HuH-7 (cell line): ENCODE data around the gene COMP.

Source experiments
- DNase-seq: peaks from one replicate; pipeline ENCODE4 v3.0.0; 2011; ENCODE audit warnings: low spot score

COMP gene

DNA sequence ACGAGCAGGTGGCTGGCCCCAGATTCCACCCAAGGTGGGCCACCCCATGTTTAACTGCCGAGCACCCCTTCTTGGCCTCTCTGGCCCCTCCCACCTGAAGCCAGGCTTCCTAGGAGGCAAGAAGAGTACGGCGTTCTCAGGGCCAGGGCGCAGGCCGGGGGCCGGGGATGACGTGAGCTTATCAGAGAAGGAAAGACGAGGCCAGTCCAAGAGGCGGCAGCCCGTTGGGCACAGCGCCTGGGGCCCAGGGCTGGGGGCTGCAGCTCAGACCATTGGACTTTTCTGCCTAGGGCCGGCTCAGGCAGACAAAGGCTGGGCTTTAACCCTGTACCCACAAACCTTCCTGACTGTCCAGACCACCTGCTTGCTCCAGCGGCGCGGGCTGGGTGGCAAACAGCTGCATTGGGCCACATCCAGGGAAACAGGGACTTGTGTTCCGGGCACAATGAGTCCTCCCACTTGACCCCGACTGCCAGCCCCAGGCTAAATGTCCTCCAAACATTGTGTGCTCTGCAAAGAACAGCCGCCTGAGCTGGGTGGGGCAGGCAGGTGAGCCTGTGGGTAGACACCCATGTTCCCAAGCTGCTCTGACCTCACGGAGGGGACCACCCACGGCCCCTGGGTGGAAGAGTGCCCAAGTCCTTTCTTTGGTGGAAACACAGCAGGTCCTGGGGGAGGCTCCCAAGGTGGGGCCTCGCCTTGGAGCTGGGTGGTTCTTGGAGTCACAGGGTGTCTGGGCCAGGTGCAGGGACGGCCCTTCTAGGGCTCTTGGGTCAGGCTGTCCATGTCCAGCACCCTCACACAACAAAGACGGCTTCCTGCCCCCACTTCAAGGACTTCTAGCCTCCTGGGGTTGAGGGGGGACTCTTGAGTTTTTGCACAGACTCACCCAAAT is 21.9 kb downstream of the COMP start:
- no peak for DNase-seq

DNA sequence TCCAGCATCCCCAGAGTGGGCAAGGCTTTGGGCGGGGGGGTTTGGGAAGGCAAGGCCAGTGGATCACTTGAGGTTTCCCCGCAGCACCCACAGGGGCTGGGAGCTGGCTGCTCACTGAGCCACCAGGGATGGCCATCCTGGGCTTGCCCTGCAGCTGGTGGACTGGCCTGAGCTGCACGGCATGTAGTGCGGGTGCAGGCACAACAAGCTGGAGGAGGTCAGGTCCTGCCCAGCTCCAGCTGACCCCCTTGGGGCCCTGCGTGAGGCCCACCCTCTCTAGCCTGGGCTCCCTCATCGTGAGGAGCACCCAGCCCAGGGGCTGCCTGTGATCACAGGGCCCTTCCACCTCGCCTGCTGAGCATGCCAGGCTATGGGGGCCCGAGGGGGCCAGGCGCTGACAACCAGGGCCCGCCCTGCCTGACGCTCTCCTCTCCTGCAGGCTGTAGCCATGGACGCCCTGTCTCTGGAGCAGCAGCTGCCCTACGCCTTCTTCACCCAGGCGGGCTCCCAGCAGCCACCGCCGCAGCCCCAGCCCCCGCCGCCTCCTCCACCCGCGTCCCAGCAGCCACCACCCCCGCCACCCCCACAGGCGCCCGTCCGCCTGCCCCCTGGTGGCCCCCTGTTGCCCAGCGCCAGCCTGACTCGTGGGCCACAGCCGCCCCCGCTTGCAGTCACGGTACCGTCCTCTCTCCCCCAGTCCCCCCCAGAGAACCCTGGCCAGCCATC is 22.9 kb downstream of the COMP start:
- DNase-seq, result no peak

DNA sequence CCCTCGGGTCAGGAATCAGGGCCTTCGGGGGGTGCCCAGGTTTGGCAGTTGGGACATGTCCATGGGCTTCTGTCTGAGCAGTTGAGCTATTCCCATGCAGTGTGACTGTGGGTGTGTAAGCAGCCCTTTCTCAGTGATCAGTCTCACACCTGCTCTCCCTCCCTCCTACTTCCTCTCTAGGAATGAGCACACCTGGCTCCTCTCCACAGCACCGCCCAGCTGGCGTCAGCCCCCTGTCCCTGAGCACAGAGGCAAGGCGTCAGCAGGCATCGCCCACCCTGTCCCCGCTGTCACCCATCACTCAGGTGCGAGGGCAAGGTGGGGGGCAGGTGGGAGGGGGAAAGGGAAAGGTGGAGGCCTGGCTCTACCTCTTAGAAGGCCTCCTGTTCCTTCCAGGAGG is 25.9 kb downstream of the COMP start:
- DNase-seq, result no peak

DNA sequence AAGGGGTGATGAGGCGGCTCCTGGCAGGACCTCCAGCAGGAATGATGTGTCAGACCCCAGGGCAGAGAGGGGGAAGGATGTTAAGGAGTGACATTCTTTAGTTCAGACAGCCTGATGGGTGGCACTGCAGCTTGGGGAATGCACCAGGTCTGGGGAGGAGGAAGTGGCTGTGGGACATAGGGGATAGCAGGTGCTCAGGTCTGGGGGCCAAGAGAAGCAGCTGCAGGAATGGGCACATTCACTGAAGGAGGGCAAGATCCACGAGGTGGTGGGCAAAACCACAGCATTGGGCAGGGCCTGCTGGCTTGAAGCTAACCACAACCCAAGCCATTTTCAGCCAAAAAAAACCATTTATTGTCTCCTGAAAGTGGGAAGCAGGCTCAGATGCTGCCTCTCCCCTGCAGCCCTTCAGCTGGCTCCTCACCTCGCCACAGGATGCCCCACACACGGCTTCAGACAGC is 26.5 kb downstream of the COMP start:
- no peak for DNase-seq

DNA sequence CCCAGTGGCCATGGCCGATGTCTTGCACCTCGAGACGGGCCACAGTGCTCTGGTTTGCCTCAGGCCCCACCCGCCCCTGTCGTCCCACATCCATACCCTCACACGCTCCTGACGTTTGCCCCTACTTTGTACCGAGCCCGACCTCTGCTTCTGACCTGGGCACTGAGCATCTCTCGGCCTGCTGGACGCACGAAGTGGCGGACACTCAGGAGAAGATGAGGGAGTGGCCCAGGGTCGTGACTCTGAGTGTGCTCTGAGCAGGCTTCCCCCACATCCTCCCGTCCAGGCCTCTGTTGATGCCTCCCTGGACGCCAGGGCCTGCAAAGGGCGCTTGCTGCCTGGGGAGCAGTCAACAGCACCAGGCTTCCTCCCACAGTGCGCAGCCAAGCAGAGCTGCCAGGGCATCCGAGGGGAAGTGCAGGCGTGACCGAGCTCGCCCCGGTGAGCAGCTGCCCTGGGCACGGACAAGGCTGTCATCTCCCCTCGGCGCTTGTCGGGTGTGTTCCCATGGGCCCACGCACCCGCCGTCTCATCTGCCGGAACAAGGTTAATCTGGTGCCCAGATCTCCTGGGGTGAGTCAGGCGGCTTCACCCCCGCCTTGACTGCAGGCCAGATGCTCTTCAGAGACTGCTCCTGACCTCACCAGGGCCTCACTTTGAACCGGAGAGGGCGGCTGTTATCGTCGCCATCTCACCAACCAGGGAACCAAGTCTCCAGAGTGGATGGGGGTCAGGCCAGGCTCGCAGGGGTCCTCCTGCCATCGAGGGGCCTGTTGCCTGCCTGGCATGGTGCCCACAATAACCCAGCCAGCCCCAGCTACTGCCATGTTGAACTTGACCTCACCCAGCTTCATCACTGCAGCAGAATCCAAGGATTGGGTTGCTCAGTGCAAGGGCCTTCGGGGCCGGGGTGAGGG is 27.2 kb downstream of the COMP start:
- DNase-seq, result no peak

DNA sequence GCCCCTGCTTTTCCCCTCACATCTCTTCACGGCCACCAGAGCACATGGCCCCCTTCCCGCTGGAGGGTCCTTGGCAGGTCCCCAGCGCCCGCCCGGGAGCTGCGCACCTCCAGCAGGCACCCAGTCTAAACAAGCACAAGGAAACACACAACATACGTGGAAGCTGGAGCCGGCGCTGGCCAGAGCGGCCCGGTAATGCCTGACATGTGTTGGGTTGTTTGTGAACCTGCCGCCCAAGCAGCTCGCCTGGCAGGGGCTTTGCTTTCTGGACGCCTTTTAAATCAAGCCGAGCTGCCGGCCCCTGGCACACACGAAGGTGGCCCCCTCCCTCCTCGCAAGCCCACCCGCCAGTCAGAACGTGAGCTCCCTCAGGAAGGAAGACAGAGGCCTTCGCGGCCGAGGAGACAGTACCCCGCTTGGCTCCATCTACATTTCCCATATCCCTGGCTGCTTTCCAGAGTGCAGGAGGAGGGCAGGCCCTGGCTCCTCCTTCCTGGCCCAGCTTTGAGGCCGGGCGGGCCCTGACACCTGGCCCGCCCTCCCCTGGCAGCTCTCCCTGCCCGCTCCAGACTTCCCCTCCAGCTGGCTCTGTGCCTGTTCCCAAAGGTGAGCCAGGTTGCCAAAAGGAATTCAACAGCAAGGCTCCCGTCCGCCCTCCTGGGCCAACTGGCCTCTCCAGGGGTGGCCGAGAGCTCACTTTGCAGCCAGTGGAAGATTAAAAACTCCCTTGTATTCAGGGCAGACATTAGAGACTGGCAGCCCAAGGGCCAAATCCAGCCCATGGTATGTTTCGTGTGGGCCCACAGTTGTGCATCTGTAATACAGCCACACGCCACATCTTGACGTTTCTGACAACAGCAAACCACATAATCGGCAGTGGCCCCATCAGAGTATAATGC is 28.7 kb downstream of the COMP start:
- DNase-seq, result no peak

DNA sequence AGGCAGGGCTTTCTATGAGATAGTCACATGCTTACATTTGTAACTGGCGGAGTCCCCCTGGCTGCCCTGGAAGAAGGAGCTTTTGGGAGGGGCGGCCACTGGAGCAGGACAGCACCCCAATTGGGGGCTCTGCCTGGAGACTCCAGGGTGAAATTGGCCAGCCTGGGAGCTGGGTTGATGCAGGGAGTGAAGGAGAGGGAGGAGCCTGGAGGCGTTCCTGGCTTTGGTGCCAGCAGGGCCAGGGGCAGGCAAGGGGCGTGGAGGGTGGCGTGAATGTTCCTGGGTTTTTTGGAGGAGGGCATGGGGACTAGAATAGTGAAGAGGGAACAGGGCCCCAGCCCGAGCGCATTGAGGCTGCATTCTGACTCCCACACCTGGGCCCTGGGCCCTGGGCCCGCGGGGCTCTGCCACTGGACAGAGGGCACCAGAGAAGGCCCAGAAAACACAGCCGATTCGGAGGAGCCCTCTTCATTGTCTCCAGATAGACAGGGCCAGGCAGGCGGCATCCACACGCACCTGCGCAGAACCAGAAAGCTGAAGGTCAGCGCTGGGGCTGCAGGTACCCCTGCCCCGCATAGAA is 29.5 kb downstream of the COMP start:
- no peak for DNase-seq

DNA sequence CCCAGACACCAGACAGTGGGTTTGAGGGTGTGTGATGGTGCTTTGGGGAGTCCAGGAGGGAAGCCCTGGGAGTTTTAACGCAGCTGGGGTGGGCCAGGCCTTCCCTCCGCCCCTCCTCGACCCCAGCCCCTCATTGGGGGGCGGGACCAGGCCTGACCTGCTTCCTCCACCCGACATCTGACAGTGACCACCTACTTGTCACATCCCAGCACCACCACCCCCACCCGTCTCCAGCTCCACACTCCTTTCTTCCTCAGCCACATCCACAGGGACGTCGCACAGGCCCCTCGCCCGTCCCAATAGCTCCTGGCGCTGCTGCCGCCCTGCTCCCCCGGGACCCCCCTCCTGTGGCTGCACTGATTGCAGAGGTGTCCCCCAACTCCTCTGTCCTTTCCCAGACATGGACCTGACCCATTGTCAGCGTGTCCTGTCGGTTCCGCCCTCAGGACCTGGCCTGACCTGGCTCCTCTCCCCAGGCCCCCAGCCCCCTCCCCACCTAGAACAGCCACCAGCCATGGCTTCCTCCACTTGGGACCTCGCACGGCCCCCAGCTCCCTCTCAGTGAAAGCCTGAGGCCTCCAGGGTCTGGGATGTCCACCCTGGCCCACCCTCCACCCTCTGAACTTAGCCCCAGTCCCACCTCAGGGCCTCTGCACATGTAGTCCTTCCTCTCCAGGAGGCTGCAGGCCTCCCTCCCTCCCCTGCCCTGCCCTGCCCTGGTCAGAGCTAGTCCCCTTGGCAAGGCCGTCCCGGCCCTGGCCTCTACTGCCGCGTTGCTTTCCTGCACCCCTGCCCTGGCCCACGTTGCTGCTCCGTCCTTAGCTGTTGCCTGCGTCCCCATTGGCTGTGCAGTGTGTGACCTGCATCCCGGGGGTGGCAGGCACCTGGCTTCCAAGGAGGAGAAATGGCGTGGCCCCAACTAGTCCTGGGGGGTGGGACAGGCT is 30.4 kb downstream of the COMP start:
- no peak for DNase-seq

DNA sequence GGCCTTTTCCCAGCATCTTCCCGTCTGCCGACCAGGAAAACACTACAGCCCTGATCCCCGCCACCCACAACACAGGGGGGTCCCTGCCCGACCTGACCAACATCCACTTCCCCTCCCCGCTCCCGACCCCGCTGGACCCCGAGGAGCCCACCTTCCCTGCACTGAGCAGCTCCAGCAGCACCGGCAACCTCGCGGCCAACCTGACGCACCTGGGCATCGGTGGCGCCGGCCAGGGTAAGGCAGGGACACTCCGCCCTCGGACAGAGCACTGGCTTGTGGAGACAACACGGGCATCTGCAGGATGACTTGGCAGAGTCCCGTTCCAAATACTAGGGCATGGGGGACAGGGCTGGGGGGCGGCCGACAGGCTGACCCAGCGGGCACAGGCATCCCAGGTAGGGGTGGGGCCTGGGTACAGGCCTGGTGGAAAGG is 31.1 kb downstream of the COMP start:
- no peak for DNase-seq

DNA sequence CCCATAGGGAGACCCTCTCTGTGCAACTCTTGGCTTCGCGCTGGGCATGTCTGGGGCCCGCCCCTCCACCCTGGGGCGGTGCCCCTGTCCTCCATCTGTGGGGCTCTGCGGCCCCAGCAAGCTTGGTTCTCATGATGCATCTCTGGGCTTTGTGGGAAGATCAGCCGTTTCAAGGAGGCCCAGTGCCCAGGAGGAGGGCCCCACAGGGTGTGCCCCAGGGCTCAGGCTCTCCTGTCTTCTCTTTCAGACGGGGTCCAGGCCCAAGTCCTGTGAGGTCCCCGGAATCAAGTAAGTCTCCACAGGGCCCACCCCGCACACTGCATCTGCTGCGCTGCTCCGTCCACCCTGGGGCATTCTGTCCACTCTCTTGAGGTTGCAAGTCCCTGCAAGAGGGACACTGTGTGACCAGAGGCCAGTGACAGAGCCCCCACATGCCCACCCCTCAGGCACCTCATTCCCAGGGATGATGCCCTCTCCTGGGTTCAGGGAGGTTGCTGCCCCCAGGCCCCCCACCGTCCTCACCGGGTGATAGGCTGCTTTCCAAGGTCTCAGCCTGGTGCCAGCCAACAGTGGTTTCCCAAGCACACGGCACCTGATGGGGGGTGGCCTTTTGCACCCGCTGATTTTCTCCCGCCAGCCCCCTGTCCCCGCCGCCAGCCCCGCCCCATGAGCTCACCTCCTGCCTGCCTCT is 31.7 kb downstream of the COMP start:
- no peak for DNase-seq

DNA sequence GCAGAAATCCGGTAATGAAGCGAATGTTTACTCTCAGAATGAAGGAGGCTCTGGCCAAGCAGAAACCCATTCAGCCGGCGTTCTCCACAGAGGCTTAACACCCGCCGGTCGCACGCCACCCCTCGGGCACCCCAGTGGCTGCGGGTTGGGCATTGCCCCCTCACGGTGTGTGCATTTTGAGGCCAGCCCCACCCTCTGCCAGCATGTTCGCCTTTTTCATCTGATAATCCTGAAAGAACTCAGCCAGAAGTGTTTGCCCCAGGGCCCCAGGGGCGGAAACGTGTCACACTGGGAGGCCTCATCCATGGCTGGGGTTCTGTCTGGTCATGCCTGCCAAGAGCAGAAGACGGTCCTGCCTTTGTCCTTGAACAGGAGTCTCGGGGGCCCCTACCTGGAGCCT is 34.2 kb downstream of the COMP start:
- no peak for DNase-seq

DNA sequence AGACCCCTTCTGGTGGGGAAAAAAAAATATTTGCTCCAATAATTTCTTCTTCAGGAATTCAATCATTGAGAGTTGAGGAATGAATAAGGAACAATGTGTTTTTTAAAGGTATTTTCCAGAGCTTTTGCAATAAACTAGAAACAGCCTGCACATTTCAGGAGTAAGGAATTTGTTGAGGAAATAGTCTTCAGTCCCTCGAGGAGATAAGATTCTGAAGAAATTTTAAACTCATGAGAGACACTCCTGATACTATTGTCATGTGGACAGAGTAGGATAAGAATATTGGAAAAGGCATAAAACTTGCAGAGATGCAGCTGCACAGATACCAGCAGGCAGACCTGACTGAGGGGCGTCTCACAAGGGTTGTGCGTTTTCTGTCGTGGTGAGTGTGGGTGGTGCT is 36.6 kb downstream of the COMP start:
- no peak for DNase-seq

DNA sequence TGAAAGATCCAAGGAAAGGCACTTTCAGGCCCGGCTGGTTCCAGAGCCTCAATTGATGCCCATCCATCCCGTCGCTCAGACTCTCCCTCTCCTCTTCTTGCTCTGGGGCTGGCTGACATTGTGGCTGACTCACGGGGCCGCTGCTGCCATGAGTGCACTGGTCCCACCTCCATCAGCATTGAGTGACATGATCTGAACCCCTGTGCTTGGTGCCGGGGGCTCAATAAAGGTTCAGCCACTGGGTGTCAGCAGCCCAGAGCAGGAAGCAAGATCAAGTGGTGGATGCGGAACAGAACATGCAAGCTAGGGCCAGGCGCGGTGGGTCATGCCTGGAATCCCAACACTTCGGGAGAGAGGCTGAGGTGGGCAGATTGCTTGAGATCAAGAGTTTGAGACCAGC is 39.5 kb downstream of the COMP start:
- no peak for DNase-seq

DNA sequence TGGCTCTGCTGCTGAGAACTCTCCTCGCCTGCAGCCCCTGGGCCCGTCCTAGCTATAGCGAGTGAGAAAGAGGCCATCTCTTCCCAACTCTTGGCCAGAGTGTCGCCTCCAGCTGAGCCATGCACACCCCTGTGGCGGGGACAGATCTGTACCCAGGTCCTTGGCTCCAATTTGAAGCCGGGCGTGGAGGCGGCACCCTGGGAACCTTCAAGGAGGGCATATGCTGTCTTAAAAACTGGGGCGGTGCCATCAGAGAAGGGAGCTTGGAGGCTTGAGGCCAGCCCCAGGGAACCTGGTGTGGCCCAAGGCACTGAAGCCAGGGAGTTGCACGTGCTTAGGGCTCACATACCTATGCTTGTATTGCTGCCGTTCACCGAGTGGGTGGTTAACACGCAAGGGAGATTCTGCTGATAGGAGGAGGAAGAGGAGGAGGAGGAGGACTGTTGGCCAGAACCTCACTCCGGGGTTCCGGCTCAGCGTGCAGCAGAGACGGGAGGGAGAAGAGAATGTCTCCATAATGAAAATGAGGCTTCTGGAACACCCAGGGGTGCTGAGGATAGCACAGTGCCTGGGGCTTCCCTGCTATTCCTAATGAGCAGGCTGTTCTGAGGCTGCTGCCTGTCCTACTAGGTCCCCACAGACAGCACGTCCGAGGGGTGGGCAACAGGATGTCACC is 40.7 kb downstream of the COMP start:
- no peak for DNase-seq

DNA sequence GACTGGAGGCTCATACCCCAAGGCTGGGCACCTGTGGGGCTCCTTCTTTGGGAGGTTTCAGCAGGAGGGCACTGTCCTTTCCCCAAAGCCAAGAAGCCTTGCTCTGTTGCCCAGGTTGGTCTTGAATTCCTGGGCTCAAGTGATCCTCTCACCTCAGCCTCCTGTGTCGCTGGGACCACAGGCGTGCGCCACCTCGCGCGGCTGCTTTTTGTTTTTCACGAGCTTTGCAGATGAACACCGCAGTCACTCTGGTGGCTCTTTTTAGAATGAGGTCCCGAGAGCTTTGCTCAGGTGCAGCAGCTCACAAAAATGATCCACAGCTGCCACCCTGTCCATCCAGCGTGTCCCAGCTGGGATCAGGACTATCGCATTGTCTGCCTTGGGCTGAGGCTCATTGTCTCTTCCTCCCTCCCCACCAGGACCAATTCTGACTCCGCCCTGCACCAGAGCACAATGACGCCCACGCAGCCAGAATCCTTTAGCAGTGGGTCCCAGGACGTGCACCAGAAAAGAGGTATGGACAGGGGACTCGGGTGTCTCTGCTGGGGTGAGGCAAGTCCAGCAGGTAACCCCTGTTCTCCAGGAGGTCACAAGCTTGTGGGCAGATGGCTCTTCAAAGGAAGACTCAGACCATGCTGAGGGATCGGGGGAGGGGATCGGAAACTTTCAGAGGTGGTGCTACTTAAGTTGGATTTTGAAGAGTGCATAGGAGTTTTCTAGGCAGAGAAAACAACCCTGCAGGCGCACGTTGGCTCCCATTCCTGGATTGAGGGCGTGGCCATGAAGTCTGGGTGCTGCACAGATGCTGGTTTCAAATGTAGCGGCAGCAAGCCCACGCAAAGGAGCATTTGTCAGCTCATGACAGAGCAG is 41.5 kb downstream of the COMP start:
- no peak for DNase-seq

DNA sequence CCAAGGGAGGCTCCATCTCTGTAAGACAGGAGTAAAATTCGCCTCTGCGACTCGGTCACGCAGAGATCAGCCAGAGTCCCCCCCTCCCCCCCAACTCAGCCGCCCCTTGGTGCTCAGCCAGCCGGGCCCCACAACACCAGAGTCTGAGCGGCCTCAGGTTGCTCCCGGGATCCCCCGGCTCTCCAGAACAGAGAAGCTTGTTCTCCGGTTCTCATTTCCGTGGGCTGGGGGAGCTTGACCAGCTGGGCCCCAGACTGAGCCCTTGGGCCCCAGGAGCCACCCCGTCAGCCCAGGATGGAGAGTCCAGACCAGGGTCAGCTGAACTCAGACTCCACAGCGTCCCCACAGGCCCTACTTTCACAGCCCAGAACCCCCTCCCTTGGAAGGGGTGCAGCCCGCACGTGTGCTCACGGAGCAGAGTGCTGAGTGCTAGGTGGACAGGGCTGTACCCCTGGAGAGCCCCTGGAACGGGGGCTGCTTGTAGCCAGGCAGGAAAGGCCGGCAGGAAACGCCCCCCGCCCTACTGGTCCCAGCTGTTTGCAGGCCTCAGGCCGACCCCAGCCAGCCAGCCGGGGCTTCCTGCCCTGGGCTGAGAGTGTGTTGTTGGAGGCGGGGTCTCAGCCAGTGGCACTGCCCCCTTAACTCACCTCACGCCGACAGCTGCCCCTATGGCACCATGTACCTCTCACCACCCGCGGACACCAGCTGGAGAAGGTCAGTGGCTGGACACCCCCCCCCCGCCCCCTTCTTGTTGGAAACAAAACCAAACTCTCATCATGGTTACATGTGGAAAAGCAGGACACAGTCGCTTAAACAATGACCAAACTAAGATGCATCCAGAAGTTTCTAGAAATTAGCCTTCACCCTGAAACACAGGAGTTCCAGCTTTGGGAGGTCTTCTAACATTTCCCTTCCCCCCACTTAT is 44.4 kb downstream of the COMP start:
- no peak for DNase-seq
